ENCODE results near the gene VAMP8. TPM values are rescaled to one million over a fixed set of nuclear protein-coding genes. Genes with fewer than 3 reads are reported as not detected.

The VAMP8 gene
- total and polyA plus RNA-seq, 8 donors, result 51.8 to 250 (median 64.2) TPM

- no peak for DNase-seq
- Histone ChIP-seq H3K36me3 (peaks cover 0 to under 1% of the 10 kb centered on the region in 2 donors), H3K9me3 (no peaks in the 10 kb centered on the region), H3K4me3 (no peak overlapping the region), H3K27me3 (no peaks in the 10 kb centered on the region), H3K4me1 (peaks cover 4 to 24% of the 10 kb centered on the region in 2 donors), H3K27ac (peak overlapping the region in 1 of 2 donors; percentile 25)
- intact Hi-C loops (cut with DNase I), result no loop called here
- no peak for TF ChIP-seq CTCF (IDR thresholded peaks at IDR 0.05)
- no peak for ATAC-seq
These were observed 13.2 kb upstream of the VAMP8 start for GRCh38 chr2:85564144-85564563.

- no peaks in the 10 kb centered on the region for H3K9me3 ChIP-seq
- H3K4me3 ChIP-seq, result no peak overlapping the region
- no peak overlapping the region for H3K27ac ChIP-seq
- peaks cover 0 to 9% of the 10 kb centered on the region in 2 donors for H3K4me1 ChIP-seq
- no peaks in the 10 kb centered on the region for H3K27me3 ChIP-seq
- DNase-seq (no peak), ATAC-seq (no peak)
- intact Hi-C loops (cut with DNase I), result no loop called here
- no peaks in the 10 kb centered on the region for H3K36me3 ChIP-seq
- TF ChIP-seq CTCF (IDR thresholded peaks at IDR 0.05), result no peak
These were observed 11.1 kb upstream of the VAMP8 start for GRCh38 chr2:85566265-85566664.

GRCh38 chr2:85575739-85576138, 1.6 kb upstream of the VAMP8 start:
- TF ChIP-seq CTCF (IDR thresholded peaks at IDR 0.05), result no peak
- H3K4me1 ChIP-seq, result peaks cover 22 to 46% of the 10 kb centered on the region in 2 donors
- H3K4me3 ChIP-seq, result no peak overlapping the region
- H3K27ac ChIP-seq, result peak overlapping the region in 1 of 2 donors; percentile 91
- peaks cover 0 to 3% of the 10 kb centered on the region in 2 donors for H3K36me3 ChIP-seq
- no peaks in the 10 kb centered on the region for H3K9me3 ChIP-seq
- no peaks in the 10 kb centered on the region for H3K27me3 ChIP-seq
- no peak for DNase-seq
- no peak for ATAC-seq
- intact Hi-C loops (cut with DNase I), result no loop called here

- no peaks in the 10 kb centered on the region for H3K9me3 ChIP-seq
- intact Hi-C loops (cut with DNase I), result no loop called here
- H3K4me1 ChIP-seq, result peaks cover 22 to 57% of the 10 kb centered on the region in 2 donors
- no peaks in the 10 kb centered on the region for H3K27me3 ChIP-seq
- ATAC-seq (no peak), DNase-seq (no peak)
- peak overlapping the region in 1 of 2 donors; percentile 59 for H3K4me3 ChIP-seq
- TF ChIP-seq CTCF (IDR thresholded peaks at IDR 0.05), result no peak
- peak overlapping the region; percentile 90 to 91 for H3K27ac ChIP-seq
- H3K36me3 ChIP-seq, result peaks cover 0 to 16% of the 10 kb centered on the region in 2 donors
These were observed 362 bp upstream of the VAMP8 start for GRCh38 chr2:85577063-85577385.

GRCh38 chr2:85578243-85579180, 1.1 kb downstream of the VAMP8 start:
- Histone ChIP-seq H3K36me3 (peaks cover 0 to 25% of the 10 kb centered on the region in 2 donors), H3K4me3 (peak overlapping the region; percentile 35 to 59), H3K27me3 (no peaks in the 10 kb centered on the region), H3K27ac (peak overlapping the region; percentile 90 to 91), H3K9me3 (no peaks in the 10 kb centered on the region), H3K4me1 (peaks cover 22 to 72% of the 10 kb centered on the region in 2 donors)
- peak in 1 of 2 donors; percentile 11 for TF ChIP-seq CTCF (IDR thresholded peaks at IDR 0.05)
- intact Hi-C loops (cut with DNase I), result no loop called here
- ATAC-seq (peak; percentile 76), DNase-seq (peak in 3 of 4 donors; percentile 47 to 89 (median 82))

All from left lung (tissue), 10 donors.